H9 (cell line): ENCODE results near the gene SLFN5. TPM values are rescaled to one million over a fixed set of nuclear protein-coding genes. Genes with fewer than 3 reads are reported as not detected.

Experiments
- DNase-seq: peaks from one replicate; pipeline ENCODE4 v3.0.0-alpha.2; 2017
- H2AFZ ChIP-seq: one replicate; pipeline ENCODE4 v1.6.1; 2013; ENCODE audit warnings: mild to moderate bottlenecking, low read length, control low read depth, moderate library complexity
- H2AK5ac ChIP-seq: 2 replicates; pipeline ENCODE4 v1.6.1; 2013; ENCODE audit warnings: low read length, control low read depth, mixed read lengths; ENCODE audit not compliant: insufficient read length
- H2BK120ac ChIP-seq: one replicate; pipeline ENCODE4 v1.6.1; 2013; ENCODE audit warnings: low read depth, mild to moderate bottlenecking, low read length, control low read depth, inconsistent platforms; ENCODE audit not compliant: poor library complexity, severe bottlenecking
- H2BK12ac ChIP-seq: 2 replicates; pipeline ENCODE4 v1.6.1; 2013; ENCODE audit warnings: low read length, control low read depth, mixed read lengths, low read depth; ENCODE audit not compliant: insufficient read length
- H2BK15ac ChIP-seq: 2 replicates; pipeline ENCODE4 v1.6.1; 2013; ENCODE audit warnings: low read depth, low read length, control low read depth
- H2BK20ac ChIP-seq: one replicate; pipeline ENCODE4 v1.6.1; 2013; ENCODE audit warnings: low read depth, mild to moderate bottlenecking, low read length, control low read depth, inconsistent platforms; ENCODE audit not compliant: poor library complexity, severe bottlenecking
- H2BK5ac ChIP-seq: 2 replicates; pipeline ENCODE4 v1.6.1; 2013; ENCODE audit warnings: low read length, control low read depth, mixed read lengths; ENCODE audit not compliant: insufficient read length
- H3K14ac ChIP-seq: 2 replicates; pipeline ENCODE4 v1.6.1; 2013; ENCODE audit warnings: low read length, control low read depth; ENCODE audit not compliant: insufficient read depth
- H3K18ac ChIP-seq: 2 replicates; pipeline ENCODE4 v1.6.1; 2013; ENCODE audit warnings: low read depth, mild to moderate bottlenecking, mixed read lengths, low read length, control low read depth; ENCODE audit not compliant: insufficient read length
- H3K23ac ChIP-seq: 2 replicates; pipeline ENCODE4 v1.6.1; 2013; ENCODE audit warnings: low read length, control low read depth, mixed read lengths, low read depth; ENCODE audit not compliant: insufficient read length
- H3K23me2 ChIP-seq: 2 replicates; pipeline ENCODE4 v1.6.1; 2013; ENCODE audit warnings: low read depth, mild to moderate bottlenecking, mixed read lengths, low read length, control low read depth; ENCODE audit not compliant: insufficient read length, poor library complexity, severe bottlenecking
- H3K27ac ChIP-seq: 2 replicates; pipeline ENCODE4 v1.5.1; 2013; ENCODE audit warnings: low read length, control low read depth, mixed read lengths, low read depth; ENCODE audit not compliant: insufficient read length
- H3K27me3 ChIP-seq: 2 replicates; pipeline ENCODE4 v1.6.1; 2013; ENCODE audit warnings: low read length, control low read depth, inconsistent platforms; ENCODE audit not compliant: insufficient read depth
- H3K4ac ChIP-seq: 2 replicates; pipeline ENCODE4 v1.6.1; 2013; ENCODE audit warnings: low read depth, mild to moderate bottlenecking, control low read depth, inconsistent platforms, low read length, moderate library complexity
- H3K4me1 ChIP-seq: 2 replicates; pipeline ENCODE4 v1.6.1; 2013; ENCODE audit warnings: low read length, control low read depth, inconsistent platforms; ENCODE audit not compliant: insufficient read depth
- H3K4me2 ChIP-seq: 2 replicates; pipeline ENCODE4 v1.6.1; 2013; ENCODE audit warnings: low read length, control low read depth, mixed read lengths; ENCODE audit not compliant: insufficient read length, insufficient read depth
- H3K56ac ChIP-seq: 2 replicates; pipeline ENCODE4 v1.6.1; 2013; ENCODE audit warnings: low read depth, mild to moderate bottlenecking, mixed read lengths, low read length, control low read depth; ENCODE audit not compliant: insufficient read length
- H3K79me1 ChIP-seq: 2 replicates; pipeline ENCODE4 v1.6.1; 2013; ENCODE audit warnings: low read depth, mild to moderate bottlenecking, moderate library complexity, low read length, control low read depth, inconsistent platforms; ENCODE audit not compliant: insufficient read depth, poor library complexity, severe bottlenecking
- H3K79me2 ChIP-seq: 2 replicates; pipeline ENCODE4 v1.6.1; 2013; ENCODE audit warnings: low read length, control low read depth, inconsistent platforms; ENCODE audit not compliant: insufficient read depth
- H3K9ac ChIP-seq: 2 replicates; pipeline ENCODE4 v1.6.1; 2013; ENCODE audit warnings: low read length, control low read depth, mixed read lengths; ENCODE audit not compliant: insufficient read length; ENCODE audit errors: extremely low read depth
- H3K9me3 ChIP-seq: one replicate; pipeline ENCODE4 v1.6.1; 2013; ENCODE audit warnings: low read depth, low read length, inconsistent platforms; ENCODE audit not compliant: control insufficient read depth
- H3T11ph ChIP-seq: one replicate; pipeline ENCODE4 v1.6.1; 2013; ENCODE audit warnings: mild to moderate bottlenecking, low read length, control low read depth, inconsistent platforms
- H4K20me1 ChIP-seq: one replicate; pipeline ENCODE4 v1.6.1; 2013; ENCODE audit not compliant: control insufficient read depth, insufficient read length, insufficient read depth
- H4K5ac ChIP-seq: 2 replicates; pipeline ENCODE4 v1.6.1; 2013; ENCODE audit warnings: low read depth, mild to moderate bottlenecking, mixed read lengths, low read length, control low read depth; ENCODE audit not compliant: insufficient read length
- H4K8ac ChIP-seq: replicated peaks from 2 replicates; pipeline ENCODE4 v1.6.1; 2013; ENCODE audit warnings: low read length, control low read depth, mixed read lengths, low read depth; ENCODE audit not compliant: insufficient read length
- H4K91ac ChIP-seq: 2 replicates; pipeline ENCODE4 v1.6.1; 2013; ENCODE audit warnings: low read depth, mild to moderate bottlenecking, moderate library complexity, mixed read lengths, low read length, control low read depth; ENCODE audit not compliant: insufficient read length
- H3K27ac Mint-ChIP-seq, 3 experiments: 2 replicates in 2 of 3; 3 replicates in 1 of 3; pipeline ENCODE4 v1.8.0; 2020 to 2021; ENCODE audit warnings: mixed read lengths in 3 of 3, mild to moderate bottlenecking in 1 of 3, moderate library complexity in 1 of 3
- H3K27me3 Mint-ChIP-seq: 2 replicates; pipeline ENCODE4 v1.8.0; 2021; ENCODE audit warnings: low read depth, mild to moderate bottlenecking, moderate library complexity, mixed read lengths
- H3K36me3 Mint-ChIP-seq, 3 experiments: 2 replicates in 2 of 3; 3 replicates in 1 of 3; pipeline ENCODE4 v1.8.0; 2020 to 2021; ENCODE audit warnings: low read depth in 3 of 3, mixed read lengths in 3 of 3; ENCODE audit not compliant: insufficient read depth in 1 of 3
- H3K4me1 Mint-ChIP-seq, 2 experiments: 2 replicates each; pipeline ENCODE4 v1.8.0; 2020; ENCODE audit warnings: mixed read lengths in 2 of 2
- H3K4me3 Mint-ChIP-seq, 2 experiments: 2 replicates in 1 of 2; 3 replicates in 1 of 2; pipeline ENCODE4 v1.8.0; 2020 to 2021; ENCODE audit warnings: mild to moderate bottlenecking in 2 of 2, mixed read lengths in 2 of 2, moderate library complexity in 1 of 2
- H3K9me3 Mint-ChIP-seq, 2 experiments: 2 replicates in 1 of 2; 3 replicates in 1 of 2; pipeline ENCODE4 v1.8.0; 2020; ENCODE audit warnings: mild to moderate bottlenecking in 2 of 2, mixed read lengths in 2 of 2, moderate library complexity in 1 of 2
- WGBS: extraction: QIAGEN DNeasy Blood & Tissue Kit; methylation state at CpG from one replicate; pipeline ENCODE4 v1.1.7; 2013; ENCODE audit warnings: missing lambda C conversion rate, low lambda C conversion rate, mixed read lengths; ENCODE audit not compliant: insufficient read length; ENCODE audit errors: extremely low coverage; 5-methylcytosine and 5-hydroxymethylcytosine counted together
- total RNA-seq: library from RNA; stranded (reverse); gene quantifications from 2 replicates; pipeline ENCODE4 v1.2.1, GENCODE V29; 2021
- TF ChIP-seq, protein P1 (sequence below): fragments of 200-600 bp; sonication (generic); conservative IDR thresholded peaks from 3 replicates; pipeline ENCODE4 v1.8.0; 2021; ENCODE audit warnings: antibody characterized with exemption, mild to moderate bottlenecking

SLFN5 gene
- total RNA-seq, 1 experiment from 2014 or later = 2.9 TPM

DNA sequence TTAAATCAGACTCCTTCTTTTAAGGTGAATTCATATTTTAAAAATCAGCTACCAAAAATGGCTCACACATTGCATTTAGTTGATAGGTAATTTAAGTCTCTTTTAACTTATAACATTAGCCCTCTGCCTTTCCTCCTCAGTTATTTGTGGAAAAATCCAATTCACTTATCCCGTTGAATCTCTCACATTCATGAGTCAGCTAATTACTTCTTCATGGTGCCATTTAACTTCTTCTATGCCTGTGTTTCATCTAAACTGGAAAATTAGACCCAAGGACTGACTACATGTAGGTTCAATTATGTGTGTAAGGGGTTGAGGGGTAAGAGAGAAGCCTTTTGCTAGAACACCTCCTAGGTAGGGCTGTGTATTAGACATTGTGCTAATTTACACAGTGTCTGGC is 18.4 kb upstream of the SLFN5 start:
- Histone ChIP-seq H2AK5ac (no peak overlapping the region), H2BK5ac (no peak overlapping the region), H4K5ac (no peak overlapping the region), H3K18ac (no peak overlapping the region), H2BK20ac (no peak overlapping the region), H3K9me3 (no peaks in the 10 kb centered on the region), H3K23me2 (no peaks in the 10 kb centered on the region), H3K79me2 (no peaks in the 10 kb centered on the region), H2BK15ac (no peak overlapping the region), H3K4me1 (no peaks in the 10 kb centered on the region), H3T11ph (no peak overlapping the region), H4K91ac (no peak overlapping the region), H3K27ac (no peak overlapping the region), H3K14ac (no peak overlapping the region), H3K56ac (no peak overlapping the region), H3K79me1 (no peaks in the 10 kb centered on the region), H3K4me2 (no peak overlapping the region), H4K8ac (no peak overlapping the region), H3K4ac (no peak overlapping the region), H3K23ac (no peak overlapping the region), H2AFZ (no peak overlapping the region), H2BK12ac (no peak overlapping the region), H2BK120ac (no peak overlapping the region), H4K20me1 (no peaks in the 10 kb centered on the region), H3K9ac (no peak overlapping the region), H3K27me3 (no peaks in the 10 kb centered on the region)
- H3K4me1 Mint-ChIP-seq = no peaks in the 10 kb centered on the region
- H3K27ac Mint-ChIP-seq = no peak overlapping the region
- WGBS = no CpG with 5 or more reads among the region's 1 CpG
- H3K36me3 Mint-ChIP-seq = no peaks in the 10 kb centered on the region; a peak in 1 of 7 replicates
- TF ChIP-seq, protein P1, sequence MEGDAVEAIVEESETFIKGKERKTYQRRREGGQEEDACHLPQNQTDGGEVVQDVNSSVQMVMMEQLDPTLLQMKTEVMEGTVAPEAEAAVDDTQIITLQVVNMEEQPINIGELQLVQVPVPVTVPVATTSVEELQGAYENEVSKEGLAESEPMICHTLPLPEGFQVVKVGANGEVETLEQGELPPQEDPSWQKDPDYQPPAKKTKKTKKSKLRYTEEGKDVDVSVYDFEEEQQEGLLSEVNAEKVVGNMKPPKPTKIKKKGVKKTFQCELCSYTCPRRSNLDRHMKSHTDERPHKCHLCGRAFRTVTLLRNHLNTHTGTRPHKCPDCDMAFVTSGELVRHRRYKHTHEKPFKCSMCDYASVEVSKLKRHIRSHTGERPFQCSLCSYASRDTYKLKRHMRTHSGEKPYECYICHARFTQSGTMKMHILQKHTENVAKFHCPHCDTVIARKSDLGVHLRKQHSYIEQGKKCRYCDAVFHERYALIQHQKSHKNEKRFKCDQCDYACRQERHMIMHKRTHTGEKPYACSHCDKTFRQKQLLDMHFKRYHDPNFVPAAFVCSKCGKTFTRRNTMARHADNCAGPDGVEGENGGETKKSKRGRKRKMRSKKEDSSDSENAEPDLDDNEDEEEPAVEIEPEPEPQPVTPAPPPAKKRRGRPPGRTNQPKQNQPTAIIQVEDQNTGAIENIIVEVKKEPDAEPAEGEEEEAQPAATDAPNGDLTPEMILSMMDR = no peak
- peaks cover 4 to 9% of the 10 kb centered on the region in 2 experiments; a peak in 3 of 5 replicates for H3K9me3 Mint-ChIP-seq
- no peak for DNase-seq
- H3K4me3 Mint-ChIP-seq = no peak overlapping the region
- peaks cover 3% of the 10 kb centered on the region; the same call in 1 of the 2 replicates for H3K27me3 Mint-ChIP-seq
